IMR-90 (cell line): ENCODE results near the gene LARP4B. TPM values are rescaled to one million over a fixed set of nuclear protein-coding genes. Genes with fewer than 3 reads are reported as not detected.

ENCODE experiments used
- ATAC-seq: fragments of 200-7000 bp; cut with Tn5 transposase; 2 replicates; pipeline ENCODE4 v1.9.1; 2020; ENCODE audit warnings: low read depth, mild to moderate bottlenecking, moderate library complexity
- BruUV-seq: library from RNA; stranded (reverse); fragments of 400-500 nt; replicated peaks from 2 replicates; lab custom pipeline; 2021; lab: Mats Ljungman, UMichigan
- CTCF ChIA-PET: fragments of 300-600 bp; formaldehyde crosslinking; extraction: SDS; loops from one replicate; lab custom pipeline; 2021; ENCODE audit warnings: antibody characterized with exemption; lab: Yijun Ruan, JAX
- POLR2A ChIA-PET: fragments of 300-600 bp; sonication (Branson Sonifier 250); formaldehyde crosslinking; loops from one replicate; lab custom pipeline; 2022; ENCODE audit warnings: antibody characterized with exemption; ENCODE audit not compliant: unreplicated experiment; lab: Charles Lee
- DNase-seq: peaks from one replicate; pipeline ENCODE4 v3.0.0; 2013
- H2AFZ ChIP-seq: replicated peaks from 2 replicates; pipeline ENCODE3; 2013; ENCODE audit warnings: low read length, mild to moderate bottlenecking; ENCODE audit not compliant: poor library complexity
- H2AK5ac ChIP-seq: 2 replicates; pipeline ENCODE4 v1.6.1; 2013; ENCODE audit warnings: low read depth, low read length, inconsistent platforms
- H2AK9ac ChIP-seq: replicated peaks from 2 replicates; pipeline ENCODE3; 2013; ENCODE audit warnings: mild to moderate bottlenecking, low read depth, low read length, moderate library complexity; ENCODE audit not compliant: poor library complexity
- H2BK120ac ChIP-seq: 2 replicates; pipeline ENCODE4 v1.6.1; 2013; ENCODE audit warnings: low read depth, low read length, inconsistent platforms
- H2BK15ac ChIP-seq: 3 replicates; pipeline ENCODE4 v1.6.1; 2013; ENCODE audit warnings: low read depth, low read length, inconsistent platforms
- H2BK20ac ChIP-seq: 2 replicates; pipeline ENCODE4 v1.6.1; 2013; ENCODE audit warnings: low read depth, mild to moderate bottlenecking, inconsistent platforms, low read length, moderate library complexity
- H2BK5ac ChIP-seq: 2 replicates; pipeline ENCODE4 v1.6.1; 2013; ENCODE audit warnings: mild to moderate bottlenecking, low read depth, low read length, inconsistent platforms; ENCODE audit not compliant: poor library complexity, severe bottlenecking
- H3K14ac ChIP-seq: replicated peaks from 2 replicates; pipeline ENCODE4 v1.6.1; 2013; ENCODE audit warnings: low read depth, low read length, inconsistent platforms
- H3K18ac ChIP-seq: 2 replicates; pipeline ENCODE4 v1.6.1; 2013; ENCODE audit warnings: low read depth, low read length, control low read depth
- H3K23ac ChIP-seq: 2 replicates; pipeline ENCODE4 v1.6.1; 2013; ENCODE audit warnings: low read depth, low read length, inconsistent platforms
- H3K27ac ChIP-seq: 2 replicates; pipeline ENCODE4 v1.5.1; 2013; ENCODE audit warnings: mild to moderate bottlenecking, control low read depth, low read length; ENCODE audit not compliant: insufficient read depth
- H3K27me3 ChIP-seq: 2 replicates; pipeline ENCODE4 v1.6.1; 2013; ENCODE audit warnings: low read length; ENCODE audit not compliant: control insufficient read depth, insufficient read depth
- H3K36me3 ChIP-seq: 2 replicates; pipeline ENCODE4 v1.6.1; 2013; ENCODE audit warnings: low read length, mixed read lengths; ENCODE audit not compliant: control insufficient read depth, insufficient read depth
- H3K4ac ChIP-seq: 2 replicates; pipeline ENCODE4 v1.6.1; 2013; ENCODE audit warnings: low read depth, low read length, inconsistent platforms
- H3K4me1 ChIP-seq: 2 replicates; pipeline ENCODE4 v1.6.1; 2013; ENCODE audit warnings: low read length, mixed read lengths; ENCODE audit not compliant: control insufficient read depth, insufficient read depth
- H3K4me2 ChIP-seq: 2 replicates; pipeline ENCODE4 v1.6.1; 2013; ENCODE audit warnings: low read depth, mild to moderate bottlenecking, control low read depth, low read length, moderate library complexity
- H3K4me3 ChIP-seq: 2 replicates; pipeline ENCODE4 v1.5.1; 2013; ENCODE audit warnings: low read depth, mild to moderate bottlenecking, control low read depth, low read length, moderate library complexity; ENCODE audit not compliant: insufficient read depth
- H3K56ac ChIP-seq: 2 replicates; pipeline ENCODE4 v1.6.1; 2013; ENCODE audit warnings: low read length, inconsistent platforms; ENCODE audit not compliant: insufficient read depth; ENCODE audit errors: extremely low read depth
- H3K79me1 ChIP-seq, 2 experiments: 2 replicates each; pipeline ENCODE4 v1.6.1; 2013; ENCODE audit warnings: low read length in 2 of 2, inconsistent platforms in 1 of 2, low read depth in 1 of 2
- H3K9ac ChIP-seq: 2 replicates; pipeline ENCODE4 v1.6.1; 2013; ENCODE audit warnings: low read depth, low read length, control low read depth
- H3K9me1 ChIP-seq: 2 replicates; pipeline ENCODE4 v1.6.1; 2013; ENCODE audit warnings: low read length, inconsistent platforms; ENCODE audit not compliant: insufficient read depth
- H3K9me3 ChIP-seq: 2 replicates; pipeline ENCODE4 v1.6.1; 2013; ENCODE audit warnings: low read length; ENCODE audit not compliant: control insufficient read depth, insufficient read depth
- H4K20me1 ChIP-seq: 2 replicates; pipeline ENCODE4 v1.6.1; 2013; ENCODE audit warnings: low read length, inconsistent platforms; ENCODE audit not compliant: insufficient read depth
- H4K5ac ChIP-seq: 2 replicates; pipeline ENCODE4 v1.6.1; 2013; ENCODE audit warnings: mild to moderate bottlenecking, low read depth, low read length, control low read depth
- H4K8ac ChIP-seq, 2 experiments: 2 replicates each; pipeline ENCODE4 v1.6.1; 2013; ENCODE audit warnings: low read depth in 2 of 2, low read length in 2 of 2, control low read depth in 1 of 2, inconsistent platforms in 1 of 2
- H4K91ac ChIP-seq: 2 replicates; pipeline ENCODE4 v1.6.1; 2013; ENCODE audit warnings: low read depth, low read length, inconsistent platforms; ENCODE audit not compliant: insufficient read depth
- BHLHE40 ChIP-seq: fragments of 150-350 bp; IDR thresholded peaks from 2 replicates; pipeline ENCODE4 v1.6.1; 2016; ENCODE audit warnings: mild to moderate bottlenecking, low read depth, low read length
- CEBPB ChIP-seq: IDR thresholded peaks from 2 replicates; pipeline ENCODE4 v1.6.1; 2012; ENCODE audit warnings: low read depth, low read length, improper control_type of control experiment
- CHD1 ChIP-seq: IDR thresholded peaks from 2 replicates; pipeline ENCODE4 v1.6.1; 2012; ENCODE audit warnings: low read depth, low read length, improper control_type of control experiment
- CTCF ChIP-seq: conservative IDR thresholded peaks from 2 replicates; pipeline ENCODE4 v1.5.1; 2012; ENCODE audit warnings: mild to moderate bottlenecking, low read depth, low read length, improper control_type of control experiment
- ELK1 ChIP-seq: fragments of 150-350 bp; IDR thresholded peaks from 2 replicates; pipeline ENCODE4 v1.6.1; 2016; ENCODE audit warnings: low read depth, mild to moderate bottlenecking, low read length, moderate library complexity, borderline replicate concordance
- FOS ChIP-seq: fragments of 150-350 bp; IDR thresholded peaks from 2 replicates; pipeline ENCODE4 v1.6.1; 2016; ENCODE audit warnings: low read depth, low read length
- MAZ ChIP-seq: IDR thresholded peaks from 2 replicates; pipeline ENCODE4 v1.6.1; 2012; ENCODE audit warnings: low read depth, mild to moderate bottlenecking, low read length, improper control_type of control experiment, moderate library complexity, borderline replicate concordance
- MXI1 ChIP-seq: IDR thresholded peaks from 2 replicates; pipeline ENCODE4 v1.6.1; 2012; ENCODE audit warnings: low read depth, mild to moderate bottlenecking, low read length, moderate library complexity, borderline replicate concordance
- NFE2L2 ChIP-seq: fragments of 150-350 bp; IDR thresholded peaks from 2 replicates; pipeline ENCODE4 v1.6.1; 2016; ENCODE audit warnings: low read depth, mild to moderate bottlenecking, low read length
- POLR2A ChIP-seq: IDR thresholded peaks from 2 replicates; pipeline ENCODE4 v1.6.1; 2012; ENCODE audit warnings: mild to moderate bottlenecking, low read depth, low read length
- RAD21 ChIP-seq: IDR thresholded peaks from 2 replicates; pipeline ENCODE4 v1.6.1; 2012; ENCODE audit warnings: low read length, improper control_type of control experiment
- RCOR1 ChIP-seq: IDR thresholded peaks from 2 replicates; pipeline ENCODE4 v1.6.1; 2012; ENCODE audit warnings: mild to moderate bottlenecking, low read length, improper control_type of control experiment; ENCODE audit not compliant: insufficient replicate concordance
- RFX5 ChIP-seq: IDR thresholded peaks from 2 replicates; pipeline ENCODE4 v1.8.0; 2012; ENCODE audit warnings: low read depth, mild to moderate bottlenecking, low read length, moderate library complexity
- SMC3 ChIP-seq: fragments of 150-350 bp; IDR thresholded peaks from 2 replicates; pipeline ENCODE4 v1.6.1; 2016; ENCODE audit warnings: low read depth, mild to moderate bottlenecking, antibody characterized with exemption, low read length, moderate library complexity
- USF2 ChIP-seq: fragments of 150-350 bp; IDR thresholded peaks from 2 replicates; pipeline ENCODE4 v1.6.1; 2017; ENCODE audit warnings: mild to moderate bottlenecking, antibody characterized with exemption, low read length, low read depth
- WGBS, 2 experiments: methylation state at CpG; one replicate each; pipeline versions ENCODE4 v1.1.5 to v1.1.7; 2013; ENCODE audit warnings: missing lambda C conversion rate in 2 of 2; ENCODE audit not compliant: insufficient read length in 1 of 2; ENCODE audit errors: extremely low coverage in 2 of 2; 5-methylcytosine and 5-hydroxymethylcytosine counted together
- dilution Hi-C: fragments of 300-500 bp; cut with HindIII; formaldehyde crosslinking; loops from one replicate; pipeline ENCODE4 v1.14.3; 2018; ENCODE audit warnings: low sequenced_read_pairs; ENCODE audit not compliant: unreplicated experiment
- in situ Hi-C: fragments of 300-500 bp; cut with MboI; formaldehyde crosslinking; loops from 3 replicates; pipeline ENCODE4 v1.14.3; 2019; ENCODE audit warnings: low sequenced_read_pairs, inconsistent platforms, mixed read lengths
- intact Hi-C: fragments of 100-400 bp; cut with micrococcal nuclease; formaldehyde crosslinking; loops from 2 replicates; pipeline ENCODE4 v1.10.0; 2022
- polyA plus RNA-seq, 3 experiments: library from polyadenylated mRNA; depleted of rRNA; stranded (reverse); fragments of >200 nt; gene quantifications; 2 replicates each; pipeline ENCODE4 v1.2.3, GENCODE V29; 2012; ENCODE audit warnings: low replicate concordance in 1 of 3
- total RNA-seq: library from RNA; depleted of rRNA; stranded (reverse); fragments of >200 nt; gene quantifications from 2 replicates; pipeline ENCODE4 v1.2.3, GENCODE V29; 2012

The LARP4B gene
- total and polyA plus RNA-seq, 2 of the 4 experiments (the other 2 are of a cell fraction), result 24.3 to 25.5 TPM

GRCh38 chr10:944034-944831 is 12.7 kb upstream of the LARP4B start:
- Histone ChIP-seq H3K9me3 (no peaks in the 10 kb centered on the region), H4K5ac (no peak overlapping the region), H2BK20ac (no peak overlapping the region), H3K4me2 (no peak overlapping the region), H3K56ac (no peak overlapping the region), H3K14ac (no peak overlapping the region), H3K9ac (no peak overlapping the region), H3K23ac (no peak overlapping the region), H3K79me1 (no peaks in the 10 kb centered on the region), H4K8ac (no peak overlapping the region), H3K4me1 (no peaks in the 10 kb centered on the region), H2BK120ac (no peak overlapping the region), H3K36me3 (no peaks in the 10 kb centered on the region), H2AFZ (peak overlapping the region; percentile 81), H3K4me3 (no peak overlapping the region), H3K27me3 (peaks cover 6% of the 10 kb centered on the region; the same call in 1 of the 2 replicates), H2AK5ac (no peak overlapping the region), H2AK9ac (no peak overlapping the region), H2BK15ac (no peak overlapping the region), H2BK5ac (no peak overlapping the region), H3K27ac (no peak overlapping the region), H3K9me1 (peaks cover 3% of the 10 kb centered on the region; the same call in 1 of the 2 replicates), H4K91ac (no peak overlapping the region), H3K18ac (no peak overlapping the region), H4K20me1 (no peaks in the 10 kb centered on the region), H3K4ac (no peak overlapping the region)
- ATAC-seq, result peak; percentile 24; the same call in 1 of the 2 replicates
- POLR2A ChIA-PET, result no interaction called here
- peak; percentile 25 for DNase-seq
- in situ Hi-C loops, result no loop called here
- intact Hi-C loops, result no loop called here
- dilution Hi-C loops, result no loop called here
- CTCF ChIA-PET, result no interaction called here
- no TSS peak for BruUV-seq
- WGBS, 2 experiments, result 79% methylated on average over 7 of the region's 14 CpGs; no CpG with 5 or more reads in 1 of the 2 experiments
- no peak for TF ChIP-seq POLR2A
- TF ChIP-seq RCOR1, result no peak
- no peak for TF ChIP-seq CTCF
- no peak for TF ChIP-seq MAZ
- no peak for TF ChIP-seq USF2
- no peak for TF ChIP-seq FOS
- no peak for TF ChIP-seq CEBPB
- no peak for TF ChIP-seq RFX5
- TF ChIP-seq NFE2L2, result no peak
- TF ChIP-seq MXI1, result no peak
- TF ChIP-seq BHLHE40, result no peak
- no peak for TF ChIP-seq RAD21
- no peak for TF ChIP-seq CHD1
- TF ChIP-seq SMC3, result no peak
- no peak for TF ChIP-seq ELK1
